Trophoblast cell (in vitro differentiated cells and primary cell): ENCODE measurements around the gene TOMM5.

Source experiments
- DNase-seq, 2 donors: peaks; one replicate each; pipeline ENCODE4 v3.0.0-alpha.2; 2016
- H2AFZ ChIP-seq: 2 replicates; pipeline ENCODE4 v1.6.1; 2013; ENCODE audit warnings: low read length, moderate library complexity, mild to moderate bottlenecking; ENCODE audit not compliant: insufficient read depth, poor library complexity
- H2AK5ac ChIP-seq: 2 replicates; pipeline ENCODE4 v1.6.1; 2013; ENCODE audit warnings: mild to moderate bottlenecking, low read length
- H2BK120ac ChIP-seq: 2 replicates; pipeline ENCODE4 v1.6.1; 2013; ENCODE audit warnings: low read length, mild to moderate bottlenecking, moderate library complexity; ENCODE audit not compliant: insufficient read depth, poor library complexity
- H2BK12ac ChIP-seq: 2 replicates; pipeline ENCODE4 v1.6.1; 2013; ENCODE audit warnings: mild to moderate bottlenecking, low read length, moderate library complexity
- H2BK5ac ChIP-seq: 2 replicates; pipeline ENCODE4 v1.6.1; 2013; ENCODE audit warnings: low read length, low read depth, moderate library complexity, mild to moderate bottlenecking; ENCODE audit not compliant: poor library complexity
- H3K14ac ChIP-seq: 2 replicates; pipeline ENCODE4 v1.6.1; 2013; ENCODE audit warnings: mild to moderate bottlenecking, low read length
- H3K18ac ChIP-seq: 2 replicates; pipeline ENCODE4 v1.6.1; 2013; ENCODE audit warnings: mild to moderate bottlenecking, low read length
- H3K23ac ChIP-seq: 2 replicates; pipeline ENCODE4 v1.6.1; 2013; ENCODE audit warnings: low read length
- H3K27ac ChIP-seq: 2 replicates; pipeline ENCODE4 v1.5.1; 2013; ENCODE audit warnings: low read depth, mild to moderate bottlenecking, inconsistent platforms, low read length, moderate library complexity
- H3K27me3 ChIP-seq: 2 replicates; pipeline ENCODE4 v1.6.1; 2013; ENCODE audit warnings: inconsistent platforms, mild to moderate bottlenecking, low read length, moderate library complexity; ENCODE audit not compliant: insufficient read depth
- H3K36me3 ChIP-seq, 2 experiments: 1 replicate in 1 of 2; 2 replicates in 1 of 2; pipeline ENCODE4 v1.6.1; 2013; ENCODE audit warnings: low read length in 2 of 2, mild to moderate bottlenecking in 2 of 2, moderate library complexity in 1 of 2; ENCODE audit not compliant: insufficient read depth in 2 of 2, control insufficient read depth in 1 of 2
- H3K4ac ChIP-seq: 2 replicates; pipeline ENCODE4 v1.6.1; 2013; ENCODE audit warnings: low read depth, mild to moderate bottlenecking, low read length, moderate library complexity
- H3K4me1 ChIP-seq, 2 experiments: 1 replicate in 1 of 2; 2 replicates in 1 of 2; pipeline ENCODE4 v1.6.1; 2013; ENCODE audit warnings: low read length in 2 of 2, mild to moderate bottlenecking in 2 of 2, moderate library complexity in 1 of 2; ENCODE audit not compliant: insufficient read depth in 2 of 2, control insufficient read depth in 1 of 2
- H3K4me2 ChIP-seq: 2 replicates; pipeline ENCODE4 v1.6.1; 2013; ENCODE audit warnings: inconsistent platforms, mild to moderate bottlenecking, low read length, moderate library complexity
- H3K4me3 ChIP-seq: 2 replicates; pipeline ENCODE4 v1.5.1; 2013; ENCODE audit warnings: mild to moderate bottlenecking, low read depth, low read length, inconsistent platforms
- H3K79me1 ChIP-seq: one replicate; pipeline ENCODE4 v1.6.1; 2013; ENCODE audit warnings: low read length
- H3K79me2 ChIP-seq: 2 replicates; pipeline ENCODE4 v1.6.1; 2013; ENCODE audit warnings: low read length, mild to moderate bottlenecking; ENCODE audit not compliant: control insufficient read depth, insufficient read depth, poor library complexity
- H3K9ac ChIP-seq: 2 replicates; pipeline ENCODE4 v1.6.1; 2013; ENCODE audit warnings: mild to moderate bottlenecking, low read length
- H3K9me3 ChIP-seq: 2 replicates; pipeline ENCODE4 v1.6.1; 2013; ENCODE audit warnings: low read depth, mild to moderate bottlenecking, control low read depth, inconsistent platforms, low read length; ENCODE audit not compliant: insufficient read depth
- H4K12ac ChIP-seq: 2 replicates; pipeline ENCODE4 v1.6.1; 2013; ENCODE audit warnings: low read depth, mild to moderate bottlenecking, low read length, moderate library complexity
- H4K8ac ChIP-seq: 2 replicates; pipeline ENCODE4 v1.6.1; 2013; ENCODE audit warnings: low read depth, mild to moderate bottlenecking, low read length, moderate library complexity
- H4K91ac ChIP-seq: one replicate; pipeline ENCODE4 v1.6.1; 2013; ENCODE audit warnings: low read depth, mild to moderate bottlenecking, low read length, moderate library complexity
- WGBS: extraction: QIAGEN DNeasy Blood & Tissue Kit; methylation state at CpG from one replicate; pipeline ENCODE4 v1.1.7; 2013; ENCODE audit warnings: missing lambda C conversion rate; ENCODE audit not compliant: insufficient read length, insufficient coverage; ENCODE audit errors: extremely low coverage; 5-methylcytosine and 5-hydroxymethylcytosine counted together

TOMM5 gene

DNA sequence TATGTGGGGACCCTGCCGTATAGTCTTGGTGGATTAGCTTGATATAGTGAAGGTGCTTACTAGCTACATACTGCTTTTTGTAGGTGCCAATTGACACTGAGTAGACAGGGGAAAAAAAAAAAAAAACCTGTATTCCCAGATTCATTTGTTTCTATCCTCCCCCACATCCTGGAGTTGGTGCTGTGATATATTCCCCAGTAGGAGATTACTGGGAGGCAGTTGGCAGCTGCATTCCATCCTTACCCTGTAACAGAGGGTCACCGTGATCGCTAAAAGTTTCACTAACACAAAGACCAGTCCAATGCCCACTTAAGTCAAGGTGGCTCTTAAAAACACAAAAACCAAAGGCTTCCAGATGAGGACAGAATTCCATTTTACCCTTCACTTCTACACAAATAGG lies 27.4 kb upstream of the TOMM5 start:
- no peak overlapping the region for H3K18ac ChIP-seq
- H2BK5ac ChIP-seq, result no peak overlapping the region
- H3K27ac ChIP-seq, result no peak overlapping the region
- H3K23ac ChIP-seq, result no peak overlapping the region
- no peak overlapping the region for H2BK120ac ChIP-seq
- H3K14ac ChIP-seq, result no peak overlapping the region
- DNase-seq, result no peak
- no peak overlapping the region for H2AFZ ChIP-seq
- no CpG with 5 or more reads among the region's 3 CpGs for WGBS
- H3K4me2 ChIP-seq, result no peak overlapping the region
- H4K8ac ChIP-seq, result no peak overlapping the region
- H3K9me3 ChIP-seq, result no peaks in the 10 kb centered on the region
- no peak overlapping the region for H3K4me3 ChIP-seq
- no peaks in the 10 kb centered on the region for H3K79me1 ChIP-seq
- no peaks in the 10 kb centered on the region for H3K36me3 ChIP-seq
- H3K27me3 ChIP-seq, result no peaks in the 10 kb centered on the region
- no peak overlapping the region for H3K9ac ChIP-seq
- no peaks in the 10 kb centered on the region for H3K79me2 ChIP-seq
- no peak overlapping the region for H3K4ac ChIP-seq
- no peak overlapping the region for H2BK12ac ChIP-seq
- H4K12ac ChIP-seq, result no peak overlapping the region
- no peaks in the 10 kb centered on the region for H3K4me1 ChIP-seq
- H4K91ac ChIP-seq, result no peak overlapping the region
- H2AK5ac ChIP-seq, result no peak overlapping the region

DNA sequence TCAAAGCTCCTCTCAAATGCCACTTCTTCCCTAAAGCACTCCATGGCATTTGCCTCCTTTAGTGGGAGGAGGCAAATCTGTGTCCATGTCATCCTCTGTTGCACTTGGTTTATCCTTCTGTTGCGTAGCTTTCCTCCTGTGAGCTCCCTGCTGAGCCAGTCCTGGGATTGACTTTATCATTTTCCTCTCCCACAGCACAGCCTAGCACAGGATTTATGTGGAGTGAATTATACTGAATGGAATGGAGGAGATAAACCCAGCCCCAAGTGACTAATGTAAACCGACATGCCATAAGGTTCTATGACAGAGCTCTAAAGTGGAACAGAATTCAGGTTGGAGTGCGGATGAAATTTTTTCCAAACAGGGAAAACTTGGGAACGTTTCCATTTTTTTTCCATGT lies 26.4 kb upstream of the TOMM5 start:
- no CpG with 5 or more reads among the region's 4 CpGs for WGBS
- H3K79me2 ChIP-seq, result no peaks in the 10 kb centered on the region
- no peak overlapping the region for H3K4ac ChIP-seq
- H4K91ac ChIP-seq, result no peak overlapping the region
- no peaks in the 10 kb centered on the region for H3K4me1 ChIP-seq
- no peaks in the 10 kb centered on the region for H3K9me3 ChIP-seq
- no peaks in the 10 kb centered on the region for H3K36me3 ChIP-seq
- H3K27ac ChIP-seq, result no peak overlapping the region
- H2BK120ac ChIP-seq, result no peak overlapping the region
- H2AFZ ChIP-seq, result no peak overlapping the region
- no peak overlapping the region for H3K18ac ChIP-seq
- no peak overlapping the region for H2AK5ac ChIP-seq
- H2BK5ac ChIP-seq, result no peak overlapping the region
- no peak overlapping the region for H3K23ac ChIP-seq
- no peak overlapping the region for H3K4me2 ChIP-seq
- no peaks in the 10 kb centered on the region for H3K27me3 ChIP-seq
- DNase-seq, result peak in 1 of 2 donors; percentile 49
- H4K12ac ChIP-seq, result no peak overlapping the region
- no peak overlapping the region for H3K14ac ChIP-seq
- H4K8ac ChIP-seq, result no peak overlapping the region
- no peaks in the 10 kb centered on the region for H3K79me1 ChIP-seq
- H3K9ac ChIP-seq, result no peak overlapping the region
- H2BK12ac ChIP-seq, result no peak overlapping the region
- H3K4me3 ChIP-seq, result no peak overlapping the region

DNA sequence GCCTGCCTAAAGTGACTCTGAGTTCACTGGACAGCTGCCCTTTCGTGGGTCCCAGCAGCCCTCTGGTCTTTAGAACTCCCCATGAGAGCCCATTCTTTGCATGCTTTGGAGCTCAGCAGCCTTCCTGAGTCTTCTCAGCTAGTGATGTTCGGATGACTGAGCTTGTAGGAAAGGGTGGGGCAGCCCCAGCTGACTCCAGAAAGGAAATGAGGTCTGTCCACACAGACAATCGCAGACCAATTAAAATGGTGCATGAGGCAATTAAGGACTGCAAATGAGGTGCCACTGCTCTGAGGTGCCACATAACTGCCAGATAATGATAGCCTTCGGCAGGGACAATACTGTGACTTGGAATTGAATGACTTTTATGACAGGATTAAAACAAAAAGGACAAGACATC lies 25.4 kb upstream of the TOMM5 start:
- H2BK120ac ChIP-seq, result no peak overlapping the region
- WGBS, result no CpG with 5 or more reads among the region's 4 CpGs
- DNase-seq, result peak in 1 of 2 donors; percentile 22

DNA sequence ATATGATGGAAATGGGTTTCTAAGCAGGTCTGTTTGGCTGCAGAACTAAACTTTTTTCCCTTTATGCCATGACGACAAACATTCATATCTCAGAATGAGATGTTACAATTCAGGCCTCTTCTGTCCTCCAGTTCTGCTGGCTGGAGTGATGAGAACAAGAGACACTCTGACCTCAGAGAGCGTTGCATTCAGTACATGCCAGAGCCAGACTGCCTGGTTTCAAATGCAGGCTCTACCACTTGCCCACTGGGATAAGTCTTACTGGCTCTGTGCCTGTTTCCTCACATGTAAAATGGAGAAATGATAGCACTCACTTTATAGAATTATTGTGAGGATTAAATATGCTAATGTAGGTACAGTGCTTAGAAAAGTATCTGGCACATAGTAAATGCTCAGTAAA lies 24.8 kb upstream of the TOMM5 start:
- no peak overlapping the region for H4K91ac ChIP-seq
- no peak overlapping the region for H2AK5ac ChIP-seq
- WGBS, result no CpG with 5 or more reads among the region's 2 CpGs
- H4K12ac ChIP-seq, result no peak overlapping the region
- no peak overlapping the region for H3K18ac ChIP-seq
- H3K4me3 ChIP-seq, result no peak overlapping the region
- no peaks in the 10 kb centered on the region for H3K36me3 ChIP-seq
- no peak overlapping the region for H3K4me2 ChIP-seq
- no peaks in the 10 kb centered on the region for H3K79me2 ChIP-seq
- no peak overlapping the region for H4K8ac ChIP-seq
- no peaks in the 10 kb centered on the region for H3K9me3 ChIP-seq
- no peak overlapping the region for H2BK5ac ChIP-seq
- DNase-seq, result peak in 1 of 2 donors; percentile 18
- no peak overlapping the region for H3K14ac ChIP-seq
- H3K27ac ChIP-seq, result no peak overlapping the region
- no peak overlapping the region for H2BK12ac ChIP-seq
- no peak overlapping the region for H3K9ac ChIP-seq
- no peak overlapping the region for H2AFZ ChIP-seq
- no peak overlapping the region for H3K4ac ChIP-seq
- no peak overlapping the region for H3K23ac ChIP-seq
- no peaks in the 10 kb centered on the region for H3K27me3 ChIP-seq
- no peak overlapping the region for H2BK120ac ChIP-seq
- H3K4me1 ChIP-seq, result no peaks in the 10 kb centered on the region
- no peaks in the 10 kb centered on the region for H3K79me1 ChIP-seq

More for the DNA sequence above, 25.4 kb upstream of the TOMM5 start:
- Histone ChIP-seq H3K18ac (no peak overlapping the region), H3K79me2 (no peaks in the 10 kb centered on the region), H3K36me3 (no peaks in the 10 kb centered on the region), H3K4me3 (no peak overlapping the region), H2AK5ac (no peak overlapping the region), H4K8ac (no peak overlapping the region), H2BK12ac (no peak overlapping the region), H2AFZ (no peak overlapping the region), H3K4ac (no peak overlapping the region), H3K23ac (no peak overlapping the region), H3K9ac (no peak overlapping the region), H4K91ac (no peak overlapping the region), H3K9me3 (no peaks in the 10 kb centered on the region), H3K4me2 (no peak overlapping the region), H2BK5ac (no peak overlapping the region), H3K14ac (no peak overlapping the region), H3K27ac (no peak overlapping the region), H3K27me3 (no peaks in the 10 kb centered on the region), H3K79me1 (no peaks in the 10 kb centered on the region), H4K12ac (no peak overlapping the region), H3K4me1 (no peaks in the 10 kb centered on the region)
